GM12801 (cell line): Measurements from ENCODE around the gene TCF20.

Experiments
- TF ChIP-seq, protein P1 (sequence below): IDR thresholded peaks from one replicate; pipeline ENCODE4 v1.5.1; 2011; ENCODE audit warnings: control low read depth; ENCODE audit not compliant: insufficient read length; ENCODE audit errors: extremely low read depth

The TCF20 gene

DNA sequence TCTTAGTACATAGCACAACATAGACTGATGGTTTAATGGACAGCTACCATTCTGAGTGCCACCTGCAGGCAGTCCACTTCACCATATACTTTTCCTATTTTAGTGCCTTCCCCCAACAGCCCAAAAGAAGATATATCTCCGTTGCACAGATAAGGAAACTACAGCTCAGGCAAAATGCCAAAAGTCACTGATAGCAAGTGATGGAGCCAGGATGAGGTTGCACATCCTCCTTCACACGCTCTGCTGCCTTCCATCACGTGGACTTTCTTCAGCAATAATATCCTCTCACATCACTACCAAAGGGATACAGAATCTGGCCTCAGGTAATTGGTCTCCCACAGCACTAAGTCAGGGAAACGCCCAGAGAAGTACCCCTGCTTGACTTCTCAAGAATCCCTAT lies 7.5 kb downstream of the TCF20 start:
- TF ChIP-seq, protein P1, sequence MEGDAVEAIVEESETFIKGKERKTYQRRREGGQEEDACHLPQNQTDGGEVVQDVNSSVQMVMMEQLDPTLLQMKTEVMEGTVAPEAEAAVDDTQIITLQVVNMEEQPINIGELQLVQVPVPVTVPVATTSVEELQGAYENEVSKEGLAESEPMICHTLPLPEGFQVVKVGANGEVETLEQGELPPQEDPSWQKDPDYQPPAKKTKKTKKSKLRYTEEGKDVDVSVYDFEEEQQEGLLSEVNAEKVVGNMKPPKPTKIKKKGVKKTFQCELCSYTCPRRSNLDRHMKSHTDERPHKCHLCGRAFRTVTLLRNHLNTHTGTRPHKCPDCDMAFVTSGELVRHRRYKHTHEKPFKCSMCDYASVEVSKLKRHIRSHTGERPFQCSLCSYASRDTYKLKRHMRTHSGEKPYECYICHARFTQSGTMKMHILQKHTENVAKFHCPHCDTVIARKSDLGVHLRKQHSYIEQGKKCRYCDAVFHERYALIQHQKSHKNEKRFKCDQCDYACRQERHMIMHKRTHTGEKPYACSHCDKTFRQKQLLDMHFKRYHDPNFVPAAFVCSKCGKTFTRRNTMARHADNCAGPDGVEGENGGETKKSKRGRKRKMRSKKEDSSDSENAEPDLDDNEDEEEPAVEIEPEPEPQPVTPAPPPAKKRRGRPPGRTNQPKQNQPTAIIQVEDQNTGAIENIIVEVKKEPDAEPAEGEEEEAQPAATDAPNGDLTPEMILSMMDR, result no peak

DNA sequence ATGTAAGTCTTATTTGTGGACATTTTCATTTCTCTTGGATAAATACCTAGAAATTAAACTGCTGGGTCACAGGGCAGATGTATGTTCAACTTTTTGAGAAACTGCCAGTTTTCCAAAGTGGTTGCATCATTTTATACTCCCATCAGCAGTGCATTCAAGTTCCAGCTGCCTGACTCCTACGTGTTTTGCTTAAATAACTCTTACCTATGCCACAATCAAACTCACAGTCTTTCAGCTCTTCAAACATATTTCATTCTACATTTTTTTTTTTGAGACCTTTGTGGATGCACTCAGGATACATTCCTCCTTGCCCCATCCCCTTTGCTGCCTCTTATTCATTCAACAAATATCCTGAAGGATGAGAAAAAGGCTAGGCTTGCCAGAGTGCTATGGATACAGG lies 9.2 kb downstream of the TCF20 start:
- TF ChIP-seq, protein P1, result no peak

DNA sequence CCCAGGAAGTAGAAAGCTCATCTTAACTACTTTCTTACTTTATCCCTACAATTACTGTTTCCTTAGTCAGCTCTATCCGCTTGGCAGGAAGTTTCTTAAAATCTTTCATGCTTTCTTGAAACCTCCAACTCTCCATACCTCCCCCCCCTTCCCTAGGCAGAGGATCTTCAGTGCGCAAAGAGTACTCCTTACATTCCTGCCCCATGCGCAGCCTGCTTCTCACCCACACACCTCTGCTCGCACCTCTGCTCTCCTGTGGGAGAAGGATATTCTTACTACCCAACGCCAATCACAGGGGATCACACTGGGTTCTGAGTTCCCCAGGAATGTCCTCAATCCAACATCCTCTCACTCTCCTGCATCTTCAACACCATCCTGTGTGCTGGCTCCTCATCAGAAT lies 12.3 kb downstream of the TCF20 start:
- TF ChIP-seq, protein P1, result no peak

DNA sequence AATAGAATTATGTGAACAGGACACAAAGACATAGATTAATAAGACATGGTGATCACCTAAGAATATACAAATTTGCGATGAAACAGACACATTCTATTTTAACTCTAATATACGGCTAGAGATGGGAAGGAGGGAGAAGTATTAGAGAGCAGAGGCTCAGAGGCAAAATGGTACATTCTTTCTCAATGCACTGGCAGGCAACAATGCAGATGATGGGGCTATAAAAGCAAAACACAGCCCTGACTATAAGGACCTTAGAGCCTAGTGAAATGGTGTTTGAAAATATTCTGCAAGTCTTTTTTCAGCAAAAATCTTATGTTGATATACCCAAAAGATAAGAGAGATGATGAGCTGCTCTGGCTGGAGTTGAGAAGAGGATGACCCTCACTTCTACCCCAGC lies 13.1 kb downstream of the TCF20 start:
- TF ChIP-seq, protein P1, result no peak

DNA sequence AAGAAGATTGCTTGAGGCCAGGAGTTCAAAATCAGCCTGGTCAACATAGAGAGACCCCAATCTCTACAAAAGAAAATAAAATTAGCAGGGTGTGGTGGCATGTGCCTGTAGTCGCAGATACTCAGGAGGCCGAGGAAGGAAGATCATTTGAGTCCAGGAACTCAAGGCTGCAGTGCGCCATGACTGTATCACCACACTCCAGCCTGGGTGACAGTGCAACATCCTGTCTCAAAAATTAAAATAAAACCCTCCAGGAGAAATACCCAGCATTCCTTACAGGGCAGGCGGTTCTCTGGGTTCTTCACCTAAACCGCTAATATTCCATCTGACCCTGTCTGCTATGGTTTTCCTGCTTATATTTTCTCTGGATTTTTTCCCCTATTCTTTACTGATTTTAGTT lies 13.5 kb downstream of the TCF20 start:
- TF ChIP-seq, protein P1, result no peak

DNA sequence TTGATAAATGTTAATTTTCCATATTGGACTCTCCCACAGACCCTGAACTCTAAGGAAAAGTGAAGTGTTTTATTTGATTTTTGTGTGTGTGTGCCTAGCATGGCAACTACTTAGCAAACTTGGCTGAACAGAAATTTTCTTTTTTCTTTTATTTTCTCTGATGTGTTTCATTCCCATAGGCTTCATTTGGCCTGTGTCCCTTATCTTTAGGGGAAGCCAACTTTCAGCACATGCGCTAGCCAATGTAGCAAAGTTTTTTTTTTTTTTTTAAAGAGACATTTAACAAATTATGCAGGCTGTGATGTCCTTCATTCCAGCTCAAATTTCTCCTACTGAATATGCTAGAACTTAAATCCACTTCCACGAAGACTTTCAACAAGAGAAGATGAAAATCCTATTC lies 14.2 kb downstream of the TCF20 start:
- TF ChIP-seq, protein P1, result no peak

DNA sequence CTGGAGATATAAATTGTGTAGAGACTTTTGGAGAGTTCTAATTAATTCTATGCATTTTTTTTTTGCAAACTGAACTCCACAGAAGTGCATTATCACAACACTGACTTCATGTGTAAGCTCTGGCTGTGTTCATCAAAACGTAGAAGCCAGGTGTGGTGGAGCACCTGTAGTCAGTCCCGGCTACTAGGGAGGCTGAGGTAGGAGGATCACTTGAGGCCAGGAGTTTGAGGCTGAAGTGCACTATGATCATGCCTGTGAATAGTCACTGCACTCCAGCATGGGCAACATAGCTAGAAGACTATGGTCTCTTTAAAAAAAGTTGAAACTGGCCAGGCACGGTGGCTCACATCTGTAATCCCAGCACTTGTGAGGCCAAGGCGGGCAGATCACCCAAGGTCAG lies 20.6 kb downstream of the TCF20 start:
- TF ChIP-seq, protein P1, result no peak

DNA sequence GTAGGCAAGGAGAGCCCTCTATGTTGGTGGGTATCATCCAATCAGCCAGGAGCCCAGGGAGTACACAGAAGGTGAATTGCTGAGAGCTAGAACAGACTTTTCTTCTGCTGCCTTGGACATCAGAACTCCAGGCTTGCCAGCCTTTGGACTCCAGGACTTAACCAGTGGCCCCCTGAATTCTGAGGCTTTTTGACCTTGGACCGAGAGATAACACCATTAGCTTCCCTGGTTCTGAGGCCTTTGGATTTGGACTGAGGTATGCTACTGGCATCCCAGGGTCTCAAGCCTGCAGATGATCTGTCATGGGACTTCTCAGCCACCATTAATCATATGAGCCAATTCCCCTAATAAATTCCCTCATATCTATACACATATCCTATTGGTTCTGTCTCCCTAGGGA lies 21.5 kb downstream of the TCF20 start:
- TF ChIP-seq, protein P1, result no peak
